Smooth muscle cell (in vitro differentiated cells): ENCODE data around the gene PRKAR2B. TPM values are rescaled to one million over a fixed set of nuclear protein-coding genes. Genes with fewer than 3 reads are reported as not detected.

Experiments used
- DNase-seq: peaks from one replicate; lab custom pipeline; 2025; ENCODE audit not compliant: unreplicated experiment; lab: John Stamatoyannopoulos, UW
- H2AFZ ChIP-seq: fragments of 200-600 bp; sonication (generic); 2 replicates; pipeline ENCODE4 v1.6.0; 2016; ENCODE audit warnings: antibody characterized with exemption, low read depth, mild to moderate bottlenecking
- H3F3A ChIP-seq: fragments of 200-600 bp; sonication (generic); 2 replicates; pipeline ENCODE4 v1.6.0; 2017; ENCODE audit warnings: antibody characterized with exemption, low read depth
- H3K27ac ChIP-seq: fragments of 200-600 bp; sonication (generic); 2 replicates; pipeline ENCODE4 v1.5.1; 2016; ENCODE audit warnings: low read depth, mild to moderate bottlenecking
- H3K27me3 ChIP-seq: fragments of 200-600 bp; sonication (generic); 2 replicates; pipeline ENCODE4 v1.6.1; 2016; ENCODE audit warnings: low read depth, mild to moderate bottlenecking
- H3K36me3 ChIP-seq: fragments of 200-600 bp; sonication (generic); 2 replicates; pipeline ENCODE4 v1.5.1; 2016; ENCODE audit warnings: low read depth
- H3K4me1 ChIP-seq: fragments of 200-600 bp; sonication (generic); 2 replicates; pipeline ENCODE4 v1.5.1; 2016; ENCODE audit warnings: low read depth
- H3K4me2 ChIP-seq: fragments of 200-600 bp; sonication (generic); 2 replicates; pipeline ENCODE4 v1.6.0; 2016; ENCODE audit warnings: mild to moderate bottlenecking
- H3K4me3 ChIP-seq: fragments of 200-600 bp; sonication (generic); 2 replicates; pipeline ENCODE4 v1.5.1; 2016; ENCODE audit warnings: mild to moderate bottlenecking
- H3K79me2 ChIP-seq: fragments of 200-600 bp; sonication (generic); 2 replicates; pipeline ENCODE4 v1.6.0; 2016; ENCODE audit warnings: low read depth, mild to moderate bottlenecking
- H3K9ac ChIP-seq: fragments of 200-600 bp; sonication (generic); 2 replicates; pipeline ENCODE4 v1.6.0; 2016; ENCODE audit warnings: low read depth
- H3K9me3 ChIP-seq: fragments of 200-600 bp; sonication (generic); replicated peaks from 2 replicates; pipeline ENCODE4 v1.5.1; 2016; ENCODE audit warnings: low read depth
- H4K20me1 ChIP-seq: fragments of 200-600 bp; sonication (generic); 2 replicates; pipeline ENCODE4 v1.6.0; 2016; ENCODE audit warnings: low read depth
- CTCF ChIP-seq: fragments of 200-600 bp; sonication (generic); IDR thresholded peaks from 2 replicates; pipeline ENCODE4 v1.5.1; 2017; ENCODE audit warnings: borderline replicate concordance, mild to moderate bottlenecking, antibody characterized with exemption; ENCODE audit not compliant: insufficient read depth, poor library complexity, severe bottlenecking
- WGBS: methylation state at CpG from one replicate; pipeline ENCODE4 v1.1.7; 2016; ENCODE audit warnings: low lambda C conversion rate; 5-methylcytosine and 5-hydroxymethylcytosine counted together
- polyA plus RNA-seq: library from polyadenylated mRNA; unstranded; fragments of >200 nt; fragmentation: Nextera tagmentation; extraction: Ambion mirVana; gene quantifications from 2 replicates; pipeline ENCODE4 v1.2.1, GENCODE V29; 2016
- total RNA-seq: library from RNA; depleted of rRNA; stranded (reverse); fragments of >200 nt; gene quantifications from 2 replicates; pipeline ENCODE4 v1.2.3, GENCODE V29; 2014

Gene PRKAR2B
- total and polyA plus RNA-seq, 2 experiments from 2014 or later, result 3.4 to 3.5 TPM

- Histone ChIP-seq H3K9me3 (no peaks in the 10 kb centered on the region), H3K4me3 (no peak overlapping the region), H4K20me1 (no peaks in the 10 kb centered on the region), H3K36me3 (no peaks in the 10 kb centered on the region), H3F3A (no peaks in the 10 kb centered on the region), H3K79me2 (no peaks in the 10 kb centered on the region), H3K4me2 (no peak overlapping the region), H3K27me3 (no peaks in the 10 kb centered on the region), H3K27ac (no peak overlapping the region), H3K9ac (no peak overlapping the region), H2AFZ (no peak overlapping the region), H3K4me1 (no peaks in the 10 kb centered on the region)
- TF ChIP-seq CTCF, result no peak
- no peak for DNase-seq
- 74% methylated on average over 4 of the region's 4 CpGs for WGBS
Measured at GRCh38 chr7:107145067-107145838, 100.7 kb downstream of the PRKAR2B start.

- H2AFZ ChIP-seq, result peak overlapping the region; percentile 80
- 35% methylated on average over 3 of the region's 3 CpGs for WGBS
- no peaks in the 10 kb centered on the region for H3K4me1 ChIP-seq
- no peaks in the 10 kb centered on the region for H3K79me2 ChIP-seq
- no peak overlapping the region for H3K9ac ChIP-seq
- H3K4me2 ChIP-seq, result peak overlapping the region; percentile 80
- DNase-seq, result no peak
- peak; percentile 58 for TF ChIP-seq CTCF
- H3K27ac ChIP-seq, result no peak overlapping the region
- H3K4me3 ChIP-seq, result peak overlapping the region; percentile 32
- H3K36me3 ChIP-seq, result no peaks in the 10 kb centered on the region
- no peaks in the 10 kb centered on the region for H3K9me3 ChIP-seq
- H3F3A ChIP-seq, result no peaks in the 10 kb centered on the region
- no peaks in the 10 kb centered on the region for H3K27me3 ChIP-seq
- no peaks in the 10 kb centered on the region for H4K20me1 ChIP-seq
Measured at GRCh38 chr7:107147464-107148393, 103.2 kb downstream of the PRKAR2B start.

- Histone ChIP-seq H3F3A (no peaks in the 10 kb centered on the region), H3K4me1 (no peaks in the 10 kb centered on the region), H3K27me3 (no peaks in the 10 kb centered on the region), H3K36me3 (no peaks in the 10 kb centered on the region), H3K9me3 (no peaks in the 10 kb centered on the region), H3K4me2 (no peak overlapping the region), H3K79me2 (no peaks in the 10 kb centered on the region), H3K27ac (no peak overlapping the region), H2AFZ (no peak overlapping the region), H4K20me1 (no peaks in the 10 kb centered on the region), H3K9ac (no peak overlapping the region), H3K4me3 (no peak overlapping the region)
- no peak for TF ChIP-seq CTCF
- DNase-seq, result no peak
- 91% methylated on average over 2 of the region's 2 CpGs for WGBS
Measured at GRCh38 chr7:107148721-107149120, 104.2 kb downstream of the PRKAR2B start.
